Esophagus mucosa (tissue), 1 donor: Measurements from ENCODE around the gene NHLH1. TPM values are rescaled to one million over a fixed set of nuclear protein-coding genes. Genes with fewer than 3 reads are reported as not detected.
A peak's percentile ranks its signal among the peaks of the same experiment; 100 is the strongest.

Experiments used
- ATAC-seq: fragments of 200-7000 bp; cut with Tn5 transposase; one replicate; pipeline ENCODE4 v1.9.1; 2020
- total RNA-seq: library from RNA; stranded (reverse); gene quantifications from one replicate; pipeline ENCODE4 v1.2.4, GENCODE V29; 2023
- donor health status: DM: yes; HTN: yes; CAD: no.

Gene NHLH1
- total RNA-seq, 1 donor from 2014 or later: 0.08 TPM

GRCh38 chr1:160359559-160360226 lies 7.2 kb upstream of the NHLH1 start:
- ATAC-seq: no peak

GRCh38 chr1:160360227-160360695 lies 6.6 kb upstream of the NHLH1 start:
- ATAC-seq: no peak

- no peak for ATAC-seq
These were observed 5.7 kb upstream of the NHLH1 start for GRCh38 chr1:160361199-160361598.

- ATAC-seq: no peak
These were observed 5.1 kb upstream of the NHLH1 start for GRCh38 chr1:160361814-160362167.

GRCh38 chr1:160362168-160362957 lies 4.5 kb upstream of the NHLH1 start:
- ATAC-seq: no peak

- no peak for ATAC-seq
These were observed 3.9 kb upstream of the NHLH1 start for GRCh38 chr1:160363010-160363409.

GRCh38 chr1:160363951-160364735 lies 2.7 kb upstream of the NHLH1 start:
- ATAC-seq: no peak

- no peak for ATAC-seq
These were observed 1.5 kb upstream of the NHLH1 start for GRCh38 chr1:160365325-160365724.

GRCh38 chr1:160367516-160367900 lies 637 bp downstream of the NHLH1 start:
- ATAC-seq: no peak

- ATAC-seq: no peak
These were observed 1.4 kb downstream of the NHLH1 start for GRCh38 chr1:160367934-160368923.

- ATAC-seq: no peak
These were observed 2.2 kb downstream of the NHLH1 start for GRCh38 chr1:160369087-160369486.

- ATAC-seq: no peak
These were observed 3.9 kb downstream of the NHLH1 start for GRCh38 chr1:160370561-160371345.

- ATAC-seq: no peak
These were observed 4.4 kb downstream of the NHLH1 start for GRCh38 chr1:160371346-160371631.

- ATAC-seq: no peak
These were observed 4.9 kb downstream of the NHLH1 start for GRCh38 chr1:160371756-160372155.

- no peak for ATAC-seq
These were observed 6.8 kb downstream of the NHLH1 start for GRCh38 chr1:160373696-160374095.

GRCh38 chr1:160374306-160375110 lies 7.6 kb downstream of the NHLH1 start:
- peak; percentile 43 for ATAC-seq

GRCh38 chr1:160375788-160376524 lies 9.1 kb downstream of the NHLH1 start:
- no peak for ATAC-seq

- peak; percentile 58 for ATAC-seq
These were observed 9.8 kb downstream of the NHLH1 start for GRCh38 chr1:160376525-160377131.

- no peak for ATAC-seq
These were observed 10.8 kb downstream of the NHLH1 start for GRCh38 chr1:160377585-160378206.
